GM21619 (cell line): ENCODE results near the gene BUB1.
"Not testable (repeated sequence)": the region's sequence is repeated elsewhere in the genome, so short reads cannot be mapped to it uniquely, and the experiment has no call there.

ENCODE experiments used
- ATAC-seq: cut with Tn5 transposase; IDR thresholded peaks from one replicate; pipeline ENCODE4 v1.9.1; 2021; ENCODE audit not compliant: unreplicated experiment

Gene BUB1

GRCh38 chr2:110677530-110678456 is at the start of gene BUB1:
BUB1 (minus strand) TSS chr2:110678063; CDS start chr2:110677995, 68 bp downstream.
- ATAC-seq: peak; percentile 64

- ATAC-seq: no peak
These were observed 48.4 kb upstream of the BUB1 start for GRCh38 chr2:110726285-110726684.

- ATAC-seq: no peak
These were observed 48.0 kb upstream of the BUB1 start for GRCh38 chr2:110725859-110726258.

GRCh38 chr2:110725370-110725769 is 47.5 kb upstream of the BUB1 start:
- no peak for ATAC-seq

- ATAC-seq: no peak
These were observed 47.0 kb upstream of the BUB1 start for GRCh38 chr2:110724820-110725219.

GRCh38 chr2:110720547-110720946 is 42.7 kb upstream of the BUB1 start:
- ATAC-seq: no peak

GRCh38 chr2:110718990-110719389 is 41.1 kb upstream of the BUB1 start:
- ATAC-seq: no peak

GRCh38 chr2:110718382-110718781 is 40.5 kb upstream of the BUB1 start:
- ATAC-seq: no peak

GRCh38 chr2:110717734-110718133 is 39.9 kb upstream of the BUB1 start:
- no peak for ATAC-seq

GRCh38 chr2:110716959-110717645 is 39.2 kb upstream of the BUB1 start:
- no peak for ATAC-seq

GRCh38 chr2:110714452-110715224 is 36.8 kb upstream of the BUB1 start:
- ATAC-seq: no peak

GRCh38 chr2:110713513-110714362 is 35.9 kb upstream of the BUB1 start:
- ATAC-seq: no peak

- ATAC-seq: no peak
These were observed 34.9 kb upstream of the BUB1 start for GRCh38 chr2:110712737-110713136.

GRCh38 chr2:110708455-110708854 is 30.6 kb upstream of the BUB1 start:
- no peak for ATAC-seq

GRCh38 chr2:110707386-110707965 is 29.6 kb upstream of the BUB1 start:
- ATAC-seq: no peak

GRCh38 chr2:110702514-110703380 is 24.9 kb upstream of the BUB1 start:
- no peak for ATAC-seq

- not testable (repeated sequence) for ATAC-seq
These were observed 20.4 kb upstream of the BUB1 start for GRCh38 chr2:110698253-110698652.

GRCh38 chr2:110695146-110695898 is 17.5 kb upstream of the BUB1 start:
- ATAC-seq: not testable (repeated sequence)
